Gastrocnemius medialis (tissue), 4 donors: ENCODE data around the gene DOCK6.

Experiments used
- CTCF ChIP-seq, 5 experiments: fragments of 450-650 bp in 3 of 5; fragments of 200-600 bp in 2 of 5; sonication (generic) in 2 of 5; IDR thresholded peaks in 4 of 5; conservative IDR thresholded peaks in 1 of 5; 1 replicate in 4 of 5; 2 replicates in 1 of 5; pipeline ENCODE4 v1.5.1; 2016 to 2019; ENCODE audit warnings: antibody characterized with exemption in 5 of 5, mild to moderate bottlenecking in 3 of 5, moderate library complexity in 3 of 5
- POLR2A ChIP-seq, 2 donors: fragments of 450-650 bp; IDR thresholded peaks; one replicate each; pipeline ENCODE4 v1.6.1; 2017; ENCODE audit warnings: antibody characterized with exemption in 2 of 2, mild to moderate bottlenecking in 2 of 2, moderate library complexity in 2 of 2

DNA sequence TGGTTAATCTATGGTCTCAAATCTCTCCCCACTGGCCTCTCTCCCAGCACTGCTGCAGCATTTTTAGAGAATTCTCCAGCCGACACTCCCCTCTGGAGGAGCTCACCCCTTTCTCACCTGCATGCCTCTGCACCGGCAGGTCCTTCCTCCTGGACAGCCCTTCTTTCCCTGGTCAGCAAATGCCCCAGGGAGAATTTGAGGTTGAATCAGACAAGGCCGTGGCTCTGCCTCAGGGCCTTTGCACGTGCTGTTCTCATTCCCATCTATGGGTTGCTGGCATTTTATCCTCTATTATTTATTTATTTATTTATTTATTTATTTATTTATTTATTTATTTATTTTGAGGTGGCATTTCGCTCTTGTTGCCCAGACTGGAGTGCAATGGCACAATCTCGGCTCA, 1.4 kb upstream of the DOCK6 start:
- no peak for TF ChIP-seq CTCF (IDR thresholded peaks at IDR 0.05 in 4 of 5, conservative IDR thresholded peaks at IDR 0.05 in 1 of 5)
- no peak for TF ChIP-seq POLR2A (IDR thresholded peaks at IDR 0.05)
